GM18909 (cell line): ENCODE measurements around the gene PITPNB.

ENCODE experiments used
- ATAC-seq: cut with Tn5 transposase; IDR thresholded peaks from one replicate; pipeline ENCODE4 v1.9.1; 2021; ENCODE audit warnings: mild to moderate bottlenecking; ENCODE audit not compliant: unreplicated experiment, poor library complexity

Gene PITPNB

DNA sequence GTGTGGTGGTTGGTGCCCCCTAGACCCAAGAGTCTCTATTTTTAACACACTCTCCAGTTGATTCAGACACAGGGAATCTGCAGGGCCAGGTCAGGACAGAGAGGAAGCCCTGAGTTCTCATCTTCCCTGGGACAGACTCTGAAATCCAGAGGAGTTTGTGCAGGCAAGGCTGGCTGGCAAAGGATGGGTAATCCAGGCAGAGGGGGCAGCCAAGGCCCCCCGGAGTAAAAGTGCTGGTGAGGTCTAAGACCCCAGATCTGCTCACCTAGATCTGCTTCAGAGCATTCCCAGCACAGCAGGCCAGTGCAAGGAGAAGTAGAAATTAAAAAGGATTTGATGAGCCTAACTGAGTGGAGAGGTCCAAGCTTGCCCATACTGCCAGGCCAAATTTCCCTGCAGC lies 76.9 kb downstream of the PITPNB start:
- no peak for ATAC-seq

- no peak for ATAC-seq
Observed at GRCh38 chr22:27840436-27840835, 78.6 kb downstream of the PITPNB start.

- no peak for ATAC-seq
Observed at GRCh38 chr22:27839057-27839660, 79.9 kb downstream of the PITPNB start.

- ATAC-seq = no peak
Observed at GRCh38 chr22:27836181-27836580, 82.9 kb downstream of the PITPNB start.

DNA sequence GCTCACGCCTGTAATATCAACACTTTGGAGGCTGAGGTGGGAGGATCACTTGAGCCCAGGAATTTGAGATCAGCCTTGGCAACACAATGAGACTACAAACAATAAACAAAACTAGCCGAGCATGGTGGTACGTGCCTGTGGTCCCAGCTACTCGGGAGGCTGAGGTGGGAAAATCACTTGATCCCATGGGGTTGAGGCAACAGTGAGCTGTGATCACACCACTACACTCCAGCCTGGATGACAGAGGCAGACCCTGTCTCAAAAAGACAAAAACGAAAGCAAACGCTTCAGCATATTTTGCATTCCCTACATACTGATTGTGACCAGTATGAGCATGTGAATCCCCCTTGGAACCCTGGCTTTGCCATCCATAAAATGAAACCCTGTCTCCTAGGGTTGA lies 83.6 kb downstream of the PITPNB start:
- ATAC-seq = no peak

DNA sequence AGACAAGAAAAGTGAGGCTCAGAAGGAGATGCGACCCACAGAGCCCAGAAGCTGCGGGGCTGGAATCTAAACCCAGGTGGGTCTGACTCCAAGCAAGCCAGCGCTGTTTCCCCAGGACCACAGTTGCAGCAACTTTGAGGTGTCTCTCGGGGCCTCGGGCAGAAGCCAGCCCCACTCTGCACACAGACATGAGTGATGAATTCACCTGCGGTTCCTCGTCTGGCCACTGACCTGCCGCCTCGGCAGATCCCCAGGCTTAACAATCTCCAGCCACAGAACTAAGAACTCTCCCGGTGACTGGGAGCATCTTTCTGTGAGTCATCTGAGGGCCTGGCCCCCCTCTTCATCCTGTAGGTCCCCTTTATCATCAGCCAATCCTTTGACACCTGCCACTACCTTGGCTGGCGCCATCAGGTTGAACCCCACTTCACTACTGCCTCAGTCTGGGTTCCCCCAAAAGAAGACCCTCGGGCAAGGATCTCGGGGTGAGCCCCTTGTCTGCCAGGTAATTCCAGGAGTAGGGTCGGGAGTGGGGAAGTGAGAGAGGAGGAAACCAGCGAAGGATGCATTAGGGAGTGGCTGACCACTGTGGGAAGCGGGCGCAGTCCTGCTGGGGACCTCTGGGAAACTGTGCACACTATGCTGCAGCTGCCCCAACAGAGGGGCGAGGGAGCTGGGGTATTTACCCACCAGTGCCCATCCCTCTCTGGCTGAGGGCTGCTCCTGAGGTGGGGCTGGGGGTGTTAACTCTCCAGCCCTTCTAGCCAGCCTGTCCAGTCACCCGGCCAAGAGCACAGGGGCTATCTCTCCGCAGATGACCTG lies 84.5 kb downstream of the PITPNB start:
- no peak for ATAC-seq

GRCh38 chr22:27833803-27834202 lies 85.3 kb downstream of the PITPNB start:
- no peak for ATAC-seq

DNA sequence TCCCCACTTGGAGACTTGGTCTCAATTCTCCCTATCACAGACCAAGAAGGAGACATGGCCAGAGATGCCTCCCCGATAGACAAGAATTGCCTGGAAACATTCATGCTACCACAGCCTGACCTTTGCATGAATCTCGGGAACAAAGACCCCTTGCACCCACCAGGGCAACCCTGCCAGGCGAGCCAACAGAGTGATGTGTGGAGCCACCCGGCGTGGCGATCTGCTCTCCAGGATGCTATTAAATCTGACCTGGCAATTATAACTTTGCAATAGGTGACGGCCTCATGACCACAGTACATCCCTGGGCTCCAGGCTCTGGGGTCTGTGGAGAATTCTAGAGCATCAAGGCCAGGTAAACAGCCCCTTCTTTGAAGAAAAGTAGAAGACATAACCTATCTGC lies 86.5 kb downstream of the PITPNB start:
- no peak for ATAC-seq

DNA sequence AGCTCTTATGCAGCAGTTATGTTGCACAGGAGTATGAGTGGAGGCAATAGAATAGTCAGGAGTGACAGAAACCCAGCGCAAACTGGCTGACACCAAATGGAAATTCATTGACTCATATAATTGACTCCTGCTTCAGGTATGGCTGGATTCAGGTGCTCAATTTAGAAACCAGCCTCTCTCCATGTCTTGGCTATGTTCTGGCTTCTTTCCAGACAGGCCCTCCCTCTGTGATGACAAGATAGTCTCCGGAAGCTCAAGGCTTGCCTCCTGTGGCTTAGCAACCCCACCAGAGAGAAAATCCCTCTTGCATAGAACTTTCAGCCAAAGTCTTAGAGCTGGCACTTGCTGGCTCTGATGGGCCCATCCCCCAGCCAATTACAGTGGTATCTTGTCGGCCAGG lies 89.4 kb downstream of the PITPNB start:
- no peak for ATAC-seq

DNA sequence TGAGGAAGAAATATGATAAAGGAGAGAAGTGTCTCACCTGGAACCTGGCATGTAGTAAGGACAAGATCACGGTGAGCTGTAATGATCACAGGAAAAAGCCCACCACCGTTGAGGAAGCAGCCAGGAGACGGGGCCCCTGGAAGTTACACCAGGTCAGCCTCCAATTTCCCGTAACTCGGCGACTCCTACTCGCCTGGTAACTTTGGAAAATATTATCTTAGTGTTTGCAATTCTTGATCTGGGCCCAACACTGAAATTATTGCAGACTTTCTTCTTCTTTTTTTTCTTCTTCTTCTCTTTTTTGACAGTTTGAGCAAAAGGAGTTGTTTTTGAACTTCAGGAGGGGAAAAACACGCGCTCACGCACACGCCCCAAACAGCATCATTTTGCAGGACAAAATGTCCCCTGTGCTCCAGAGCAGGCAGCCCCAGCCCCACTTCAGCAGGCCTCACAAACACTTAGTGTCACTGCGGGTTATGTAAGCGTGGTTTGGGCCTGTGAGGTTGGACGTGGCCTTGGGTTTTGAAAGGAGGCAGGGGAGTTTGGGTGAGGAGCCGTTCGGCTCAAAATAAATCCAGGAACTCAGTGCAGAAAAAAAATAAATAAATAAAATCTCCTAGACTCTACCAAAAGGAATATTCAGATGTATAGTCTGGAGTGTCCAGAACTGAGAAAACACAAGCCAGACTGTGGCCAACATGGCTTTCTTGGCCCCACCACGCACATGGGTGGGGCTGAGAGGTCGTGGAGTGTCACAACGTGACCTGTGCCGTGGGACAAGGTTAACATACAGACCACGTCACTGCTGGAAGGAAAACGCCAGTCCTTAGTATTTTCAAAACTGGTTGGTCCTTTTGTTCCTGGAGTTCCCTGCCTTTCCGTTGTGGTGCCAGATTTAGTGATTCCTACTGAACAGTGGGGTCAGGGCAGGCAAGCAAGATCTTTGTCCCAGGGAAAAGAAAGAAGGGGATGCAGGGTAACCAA lies 91.2 kb downstream of the PITPNB start:
- no peak for ATAC-seq

DNA sequence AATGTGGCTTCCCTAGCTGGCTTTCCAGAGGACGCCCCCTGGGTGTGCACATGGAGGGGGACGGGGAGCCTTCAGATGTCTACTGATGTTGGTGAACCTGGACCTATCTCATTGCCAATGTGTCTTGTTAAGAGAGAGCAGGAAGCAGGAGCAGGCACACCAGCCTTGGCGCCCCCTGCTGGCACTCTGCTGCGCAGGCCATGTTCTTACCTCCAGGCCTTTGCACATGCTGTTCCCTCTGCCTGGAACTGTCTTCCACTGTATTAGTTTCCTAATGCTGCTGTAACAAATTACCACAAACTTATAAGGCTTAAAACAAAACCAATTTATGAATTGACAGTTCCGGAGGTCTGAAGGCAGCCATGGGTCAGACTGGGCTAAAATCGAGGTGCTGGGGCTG lies 93.9 kb downstream of the PITPNB start:
- ATAC-seq = no peak

DNA sequence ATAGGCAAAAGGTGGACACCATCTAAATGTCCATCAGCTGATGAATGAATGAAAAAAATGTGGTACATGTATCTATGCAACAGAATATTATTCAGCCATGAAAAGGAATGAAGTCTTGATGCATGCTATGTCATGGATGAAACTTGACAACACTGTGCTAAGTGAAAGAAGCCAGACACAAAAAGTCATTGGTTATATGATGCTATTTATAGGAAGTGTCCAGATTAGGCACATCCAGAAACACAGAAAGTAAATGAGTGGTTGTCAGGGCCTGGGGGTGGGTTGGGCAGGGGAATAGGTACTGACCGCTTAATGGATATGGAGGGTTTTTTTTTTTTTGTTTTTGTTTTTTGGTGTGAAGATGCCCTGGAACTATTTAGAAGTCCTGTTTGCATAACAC lies 95.8 kb downstream of the PITPNB start:
- no peak for ATAC-seq

DNA sequence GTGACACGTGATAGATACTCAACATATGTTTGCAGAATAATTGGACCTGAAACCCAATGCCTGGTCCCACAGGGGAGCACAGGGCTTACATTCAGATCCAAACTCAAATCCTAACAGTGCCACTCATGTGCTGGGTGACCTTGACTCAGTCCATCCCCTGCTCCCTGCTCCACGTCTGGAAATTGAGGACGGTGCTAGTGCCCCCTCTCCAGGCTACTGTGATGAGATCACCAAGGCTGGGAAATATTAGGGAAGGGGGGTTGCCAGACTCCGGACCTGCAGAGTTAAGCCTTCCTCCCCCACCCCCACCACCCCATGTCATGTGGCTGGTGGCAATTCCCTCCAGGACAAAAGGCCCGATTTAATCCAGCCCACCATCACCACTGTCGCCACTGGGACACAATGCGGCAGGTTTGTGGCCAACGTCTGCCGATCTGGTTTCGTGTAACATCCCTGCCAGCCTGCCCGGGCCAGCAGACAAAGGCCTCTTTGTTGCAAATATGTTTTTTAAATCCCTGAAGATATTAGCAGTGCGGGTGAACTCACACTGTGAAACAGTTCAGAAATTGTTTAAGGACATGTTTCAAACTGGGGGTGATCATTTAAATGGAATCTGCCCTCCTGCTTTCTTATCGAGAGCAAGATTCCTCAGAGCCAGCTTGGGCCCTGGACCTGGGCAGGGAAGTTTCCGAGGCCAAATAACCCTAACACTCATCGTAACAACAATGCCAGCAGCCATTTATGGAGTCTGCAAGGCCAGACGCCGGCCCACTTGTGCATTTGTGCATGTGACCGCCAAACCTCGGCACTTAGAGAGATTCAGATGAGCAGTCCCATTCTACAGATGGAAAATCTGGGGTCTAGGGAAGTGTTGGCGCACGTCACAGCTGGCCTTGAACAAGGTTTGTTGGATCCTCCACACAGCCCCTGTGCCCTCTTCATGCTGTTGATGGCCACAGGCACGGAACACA lies 97.9 kb downstream of the PITPNB start:
- ATAC-seq = no peak

DNA sequence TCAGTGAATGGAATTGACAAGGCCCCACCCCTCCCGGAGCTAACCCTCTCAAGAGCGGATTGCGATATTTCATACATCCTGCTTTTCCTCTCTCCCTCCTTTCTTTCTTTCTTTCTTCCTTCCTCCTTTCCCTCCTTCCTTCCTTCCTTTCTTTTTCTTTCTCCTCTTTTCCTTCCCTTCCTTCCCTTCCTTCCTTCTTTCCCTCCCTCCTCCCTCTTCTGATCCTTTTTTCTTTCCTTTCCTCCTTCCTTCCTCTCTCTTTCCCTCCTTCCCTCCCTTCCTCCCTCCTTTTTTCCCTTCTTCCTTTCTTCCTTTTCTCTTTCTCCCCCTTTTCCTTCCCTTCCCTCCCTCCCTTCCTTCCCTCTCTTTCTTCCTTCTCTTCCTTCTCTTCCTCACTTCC lies 102.5 kb downstream of the PITPNB start:
- no peak for ATAC-seq

DNA sequence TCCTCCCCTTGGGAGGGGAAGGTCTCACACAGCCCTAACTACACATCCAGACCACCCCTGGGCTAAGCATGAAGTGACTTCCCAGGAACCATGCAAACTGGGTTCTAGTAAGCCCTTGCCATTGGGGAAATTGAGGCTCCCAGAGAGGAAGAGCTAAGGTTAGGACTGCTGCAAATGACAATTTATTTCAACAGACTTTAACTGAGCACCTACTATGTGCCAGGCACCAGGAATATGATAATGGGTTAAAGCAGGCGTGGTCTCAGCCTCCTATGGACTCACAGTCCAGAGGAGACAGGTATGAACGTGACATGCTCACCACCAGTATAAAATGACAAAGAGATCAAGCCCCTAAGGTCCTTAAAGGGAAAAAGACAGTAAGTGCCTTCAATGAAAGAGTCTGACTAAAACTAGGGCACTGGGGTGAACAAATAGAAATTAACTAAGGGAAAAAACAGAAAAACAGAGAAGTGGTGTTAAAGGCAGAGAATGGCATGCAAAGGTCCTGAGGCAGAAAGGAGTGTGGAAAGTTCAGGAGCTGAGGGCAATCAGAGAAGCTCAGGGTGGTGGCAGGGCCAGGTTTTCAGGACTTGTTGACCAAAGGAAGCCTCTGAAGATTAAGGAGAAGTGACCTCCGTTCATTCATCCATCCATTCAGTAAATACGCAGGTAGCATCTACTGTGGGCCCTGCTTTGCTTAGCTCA lies 103.1 kb downstream of the PITPNB start:
- no peak for ATAC-seq

DNA sequence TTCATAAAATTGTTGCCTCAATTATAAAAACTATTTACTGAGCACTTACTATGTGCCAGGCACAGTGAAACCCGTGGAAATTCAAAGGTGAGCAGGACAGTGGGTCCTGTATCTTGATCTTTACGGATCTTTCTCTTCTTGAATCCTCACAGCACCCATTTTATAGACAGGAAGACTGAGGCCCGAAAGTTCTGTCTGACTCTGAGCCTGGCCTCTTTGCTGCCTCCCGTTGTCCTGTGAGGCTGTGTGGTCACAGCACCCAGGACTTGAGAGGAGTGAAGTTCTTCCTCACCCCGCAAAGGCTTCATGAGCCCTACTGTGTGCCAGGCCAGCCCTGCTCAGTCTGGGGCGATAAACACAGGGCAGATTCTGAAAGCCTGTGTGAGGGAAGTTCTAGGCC lies 104.1 kb downstream of the PITPNB start:
- no peak for ATAC-seq

GRCh38 chr22:27811778-27812177 lies 107.3 kb downstream of the PITPNB start:
- ATAC-seq = no peak

- no peak for ATAC-seq
Observed at GRCh38 chr22:27810609-27811151, 108.4 kb downstream of the PITPNB start.
